Neural cell (in vitro differentiated cells): ENCODE data around the gene QSER1. TPM values are rescaled to one million over a fixed set of nuclear protein-coding genes. Genes with fewer than 3 reads are reported as not detected.

Source experiments
- H2AFZ ChIP-seq: fragments of 200-600, 300-800 bp; sonication (generic), shearing (Covaris generic); 2 replicates; pipeline ENCODE4 v1.6.0; 2014; ENCODE audit warnings: low read depth, mild to moderate bottlenecking, antibody characterized with exemption, low read length, moderate library complexity
- H3F3A ChIP-seq: fragments of 200-600 bp; shearing (Covaris generic); 2 replicates; pipeline ENCODE4 v1.6.1; 2016; ENCODE audit warnings: mild to moderate bottlenecking, moderate library complexity, mixed read lengths, antibody characterized with exemption, low read length; ENCODE audit not compliant: insufficient read depth, poor library complexity, severe bottlenecking
- H3K27ac ChIP-seq: fragments of 200-600, 300-800 bp; sonication (generic), shearing (Covaris generic); 2 replicates; pipeline ENCODE4 v1.5.1; 2014; ENCODE audit warnings: mild to moderate bottlenecking, low read length, moderate library complexity
- H3K27me3 ChIP-seq: fragments of 300-800, 200-600 bp; sonication (generic), shearing (Covaris generic); 2 replicates; pipeline ENCODE4 v1.6.0; 2014; ENCODE audit warnings: mild to moderate bottlenecking, low read depth, low read length, moderate library complexity; ENCODE audit not compliant: insufficient read depth
- H3K36me3 ChIP-seq: fragments of 300-800, 200-600 bp; sonication (generic), shearing (Covaris generic); 2 replicates; pipeline ENCODE4 v1.5.1; 2014; ENCODE audit warnings: mild to moderate bottlenecking, antibody characterized with exemption, low read length, moderate library complexity; ENCODE audit not compliant: insufficient read depth
- H3K4me2 ChIP-seq: fragments of 300-800, 200-600 bp; sonication (generic), shearing (Covaris generic); 2 replicates; pipeline ENCODE4 v1.6.0; 2014; ENCODE audit warnings: mild to moderate bottlenecking, low read length
- H3K4me3 ChIP-seq: fragments of 300-800, 200-600 bp; sonication (generic), shearing (Covaris generic); 2 replicates; pipeline ENCODE4 v1.5.1; 2014; ENCODE audit warnings: mild to moderate bottlenecking, low read length, moderate library complexity
- H3K79me2 ChIP-seq: fragments of 200-600 bp; shearing (Covaris generic); replicated peaks from 2 replicates; pipeline ENCODE4 v1.6.0; 2014; ENCODE audit warnings: mild to moderate bottlenecking, low read length, moderate library complexity; ENCODE audit not compliant: insufficient read depth
- H3K9ac ChIP-seq: fragments of 300-800, 200-600 bp; sonication (generic), shearing (Covaris generic); 2 replicates; pipeline ENCODE4 v1.6.1; 2016; ENCODE audit warnings: mild to moderate bottlenecking, low read length, mixed read lengths
- H3K9me2 ChIP-seq: fragments of 200-600 bp; shearing (Covaris generic); 2 replicates; pipeline ENCODE4 v1.6.1; 2016; ENCODE audit warnings: mild to moderate bottlenecking, low read length, mixed read lengths; ENCODE audit not compliant: insufficient read depth
- H3K9me3 ChIP-seq: fragments of 200-600, 300-800 bp; sonication (generic), shearing (Covaris generic); 2 replicates; pipeline ENCODE4 v1.6.1; 2016; ENCODE audit warnings: mild to moderate bottlenecking, mixed run types, low read length, moderate library complexity, mixed read lengths
- H4K20me1 ChIP-seq: fragments of 200-600 bp; shearing (Covaris generic); 2 replicates; pipeline ENCODE4 v1.6.1; 2016; ENCODE audit warnings: mild to moderate bottlenecking, mixed run types; ENCODE audit not compliant: insufficient read depth
- CTCF ChIP-seq: fragments of 450-650 bp; IDR thresholded peaks from 2 replicates; pipeline ENCODE4 v1.5.1; 2014; ENCODE audit warnings: antibody characterized with exemption, mild to moderate bottlenecking, moderate library complexity; ENCODE audit not compliant: poor library complexity, severe bottlenecking
- EP300 ChIP-seq: fragments of 450-650 bp; conservative IDR thresholded peaks from 2 replicates; pipeline ENCODE4 v1.6.1; 2014; ENCODE audit warnings: antibody characterized with exemption, mild to moderate bottlenecking, moderate library complexity; ENCODE audit not compliant: poor library complexity, severe bottlenecking
- EZH2 ChIP-seq: fragments of 200-600, 300-800 bp; shearing (Covaris generic), sonication (generic); IDR thresholded peaks from 2 replicates; pipeline ENCODE4 v1.6.1; 2014; ENCODE audit warnings: antibody characterized with exemption, low read length, borderline replicate concordance, mild to moderate bottlenecking; ENCODE audit not compliant: insufficient read depth, poor library complexity, severe bottlenecking
- MXI1 ChIP-seq: fragments of 450-650 bp; conservative IDR thresholded peaks from 2 replicates; pipeline ENCODE4 v1.6.1; 2014; ENCODE audit warnings: antibody characterized with exemption, mild to moderate bottlenecking; ENCODE audit not compliant: poor library complexity, severe bottlenecking
- POLR2AphosphoS5 ChIP-seq: IDR thresholded peaks from 2 replicates; pipeline ENCODE4 v1.6.1; 2012
- RAD21 ChIP-seq: fragments of 450-650 bp; conservative IDR thresholded peaks from 2 replicates; pipeline ENCODE4 v1.6.1; 2014; ENCODE audit warnings: antibody characterized with exemption, mild to moderate bottlenecking, moderate library complexity
- SMC3 ChIP-seq: fragments of 450-650 bp; conservative IDR thresholded peaks from 2 replicates; pipeline ENCODE4 v1.6.1; 2014; ENCODE audit warnings: antibody characterized with exemption, mild to moderate bottlenecking, moderate library complexity; ENCODE audit not compliant: poor library complexity
- TAF1 ChIP-seq: IDR thresholded peaks from 2 replicates; pipeline ENCODE4 v1.6.1; 2012; ENCODE audit warnings: low read depth
- polyA plus RNA-seq: library from polyadenylated mRNA; depleted of rRNA; stranded (reverse); fragments of >200 nt; gene quantifications from 2 replicates; pipeline ENCODE4 v1.2.3, GENCODE V29; 2014
- TF ChIP-seq, protein P1 (sequence below): IDR thresholded peaks from 2 replicates; pipeline ENCODE4 v1.6.1; 2012; ENCODE audit warnings: borderline replicate concordance

QSER1 gene
- polyA plus RNA-seq, 1 donor from 2014 or later, result 18.1 TPM

- no peak overlapping the region for H3K9ac ChIP-seq
- H3K4me2 ChIP-seq, result no peak overlapping the region
- no peak overlapping the region for H3K27ac ChIP-seq
- H3K36me3 ChIP-seq, result no peaks in the 10 kb centered on the region
- no peaks in the 10 kb centered on the region for H4K20me1 ChIP-seq
- H3K9me2 ChIP-seq, result no peaks in the 10 kb centered on the region
- TF ChIP-seq EP300, result no peak
- TF ChIP-seq EZH2, result no peak
- TF ChIP-seq CTCF, result no peak
- no peak for TF ChIP-seq TAF1
- no peaks in the 10 kb centered on the region for H3K27me3 ChIP-seq
- no peak overlapping the region for H2AFZ ChIP-seq
- H3K79me2 ChIP-seq, result peaks cover 46% of the 10 kb centered on the region
- H3K9me3 ChIP-seq, result no peaks in the 10 kb centered on the region
- no peaks in the 10 kb centered on the region for H3F3A ChIP-seq
- H3K4me3 ChIP-seq, result no peak overlapping the region
These were observed 25.8 kb downstream of the QSER1 start for GRCh38 chr11:32918427-32918826.

DNA sequence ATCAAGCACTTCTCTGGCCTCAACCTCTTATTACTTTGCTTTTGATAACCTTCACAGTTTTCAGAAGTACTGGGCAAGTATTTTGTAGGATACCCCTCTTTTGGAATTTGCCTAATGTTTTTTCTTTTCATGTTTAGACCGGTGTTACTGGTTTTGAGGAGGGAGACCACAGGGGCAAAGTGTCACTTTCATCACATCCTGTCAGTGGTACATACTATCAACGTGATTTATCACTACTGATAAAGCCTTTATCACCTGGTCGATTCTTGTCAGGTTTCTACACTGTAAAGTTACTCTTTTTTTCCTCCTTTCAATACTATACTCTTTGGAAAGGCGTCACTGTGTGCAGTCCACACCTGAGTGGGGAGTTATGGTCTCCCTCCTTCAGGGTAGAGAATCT is 26.7 kb downstream of the QSER1 start:
- peaks cover 36% of the 10 kb centered on the region for H3K79me2 ChIP-seq
- H3K9me2 ChIP-seq, result no peaks in the 10 kb centered on the region
- no peaks in the 10 kb centered on the region for H3K36me3 ChIP-seq
- H4K20me1 ChIP-seq, result no peaks in the 10 kb centered on the region
- TF ChIP-seq, protein P1, sequence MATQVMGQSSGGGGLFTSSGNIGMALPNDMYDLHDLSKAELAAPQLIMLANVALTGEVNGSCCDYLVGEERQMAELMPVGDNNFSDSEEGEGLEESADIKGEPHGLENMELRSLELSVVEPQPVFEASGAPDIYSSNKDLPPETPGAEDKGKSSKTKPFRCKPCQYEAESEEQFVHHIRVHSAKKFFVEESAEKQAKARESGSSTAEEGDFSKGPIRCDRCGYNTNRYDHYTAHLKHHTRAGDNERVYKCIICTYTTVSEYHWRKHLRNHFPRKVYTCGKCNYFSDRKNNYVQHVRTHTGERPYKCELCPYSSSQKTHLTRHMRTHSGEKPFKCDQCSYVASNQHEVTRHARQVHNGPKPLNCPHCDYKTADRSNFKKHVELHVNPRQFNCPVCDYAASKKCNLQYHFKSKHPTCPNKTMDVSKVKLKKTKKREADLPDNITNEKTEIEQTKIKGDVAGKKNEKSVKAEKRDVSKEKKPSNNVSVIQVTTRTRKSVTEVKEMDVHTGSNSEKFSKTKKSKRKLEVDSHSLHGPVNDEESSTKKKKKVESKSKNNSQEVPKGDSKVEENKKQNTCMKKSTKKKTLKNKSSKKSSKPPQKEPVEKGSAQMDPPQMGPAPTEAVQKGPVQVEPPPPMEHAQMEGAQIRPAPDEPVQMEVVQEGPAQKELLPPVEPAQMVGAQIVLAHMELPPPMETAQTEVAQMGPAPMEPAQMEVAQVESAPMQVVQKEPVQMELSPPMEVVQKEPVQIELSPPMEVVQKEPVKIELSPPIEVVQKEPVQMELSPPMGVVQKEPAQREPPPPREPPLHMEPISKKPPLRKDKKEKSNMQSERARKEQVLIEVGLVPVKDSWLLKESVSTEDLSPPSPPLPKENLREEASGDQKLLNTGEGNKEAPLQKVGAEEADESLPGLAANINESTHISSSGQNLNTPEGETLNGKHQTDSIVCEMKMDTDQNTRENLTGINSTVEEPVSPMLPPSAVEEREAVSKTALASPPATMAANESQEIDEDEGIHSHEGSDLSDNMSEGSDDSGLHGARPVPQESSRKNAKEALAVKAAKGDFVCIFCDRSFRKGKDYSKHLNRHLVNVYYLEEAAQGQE, result no peak
- TF ChIP-seq MXI1, result no peak
- no peak for TF ChIP-seq CTCF
- TF ChIP-seq TAF1, result no peak
- TF ChIP-seq EZH2, result no peak
- no peak for TF ChIP-seq POLR2AphosphoS5
- TF ChIP-seq EP300, result no peak
- TF ChIP-seq RAD21, result no peak
- TF ChIP-seq SMC3, result no peak
- H3K9ac ChIP-seq, result no peak overlapping the region
- no peak overlapping the region for H2AFZ ChIP-seq
- no peak overlapping the region for H3K4me2 ChIP-seq
- no peak overlapping the region for H3K4me3 ChIP-seq
- H3K9me3 ChIP-seq, result no peaks in the 10 kb centered on the region
- no peaks in the 10 kb centered on the region for H3F3A ChIP-seq
- H3K27me3 ChIP-seq, result no peaks in the 10 kb centered on the region
- no peak overlapping the region for H3K27ac ChIP-seq
